HG03039 (cell line): ENCODE data around the gene DHPS.
"Not testable (repeated sequence)": the region's sequence is repeated elsewhere in the genome, so short reads cannot be mapped to it uniquely, and the experiment has no call there.

Source experiments
- ATAC-seq: cut with Tn5 transposase; IDR thresholded peaks from one replicate; pipeline ENCODE4 v1.9.1; 2021; ENCODE audit warnings: mild to moderate bottlenecking, moderate library complexity; ENCODE audit not compliant: unreplicated experiment

DHPS gene

DNA sequence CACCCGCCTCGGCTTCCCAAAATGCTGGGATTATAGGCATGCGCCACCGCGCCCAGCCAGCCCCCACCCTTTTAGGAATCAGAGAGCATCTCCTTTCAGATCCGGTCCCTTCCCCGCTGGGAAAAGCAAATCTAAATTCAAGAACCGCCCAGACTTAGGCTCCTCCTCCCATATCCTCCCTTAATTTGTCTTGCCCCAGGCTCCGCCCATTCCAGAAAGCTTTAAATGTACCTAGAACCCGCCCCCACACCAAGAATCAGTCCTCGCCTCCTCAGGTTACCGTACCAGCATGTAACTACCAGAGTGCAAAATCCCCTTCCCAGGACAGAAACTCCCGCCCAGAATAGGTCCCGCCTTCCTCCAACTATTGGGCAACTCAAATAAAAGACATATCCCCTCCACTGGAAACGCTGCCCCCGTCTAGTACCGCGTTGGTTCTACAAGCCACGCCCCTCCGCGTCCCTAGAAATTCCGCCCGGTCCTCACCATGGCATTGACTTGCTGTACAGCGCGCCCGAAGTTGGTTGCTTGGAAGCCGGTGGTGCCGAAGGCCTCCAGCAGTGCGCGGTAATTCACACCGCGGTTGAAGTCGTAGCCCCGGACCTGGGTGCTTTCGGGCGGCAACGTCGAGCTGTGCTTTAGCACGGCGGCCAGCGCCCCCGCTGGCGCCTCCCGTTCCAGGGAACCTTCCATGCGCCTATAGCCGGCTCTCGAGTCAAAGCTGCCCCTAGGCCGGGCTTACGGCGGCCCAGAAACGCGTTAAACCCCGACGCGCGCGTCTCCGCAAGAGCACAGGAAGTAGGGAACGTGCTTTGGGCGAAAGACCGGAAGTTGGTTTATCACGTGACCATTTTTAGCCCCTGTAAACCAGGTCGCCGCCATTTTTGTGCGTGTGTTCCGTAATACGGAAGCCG, at the start of gene DHPS:
DHPS (minus strand) TSS at position 807 of the 914 bp plus-strand sequence; CDS start at position 693, 114 bp downstream.
- peak; percentile 52 for ATAC-seq

DNA sequence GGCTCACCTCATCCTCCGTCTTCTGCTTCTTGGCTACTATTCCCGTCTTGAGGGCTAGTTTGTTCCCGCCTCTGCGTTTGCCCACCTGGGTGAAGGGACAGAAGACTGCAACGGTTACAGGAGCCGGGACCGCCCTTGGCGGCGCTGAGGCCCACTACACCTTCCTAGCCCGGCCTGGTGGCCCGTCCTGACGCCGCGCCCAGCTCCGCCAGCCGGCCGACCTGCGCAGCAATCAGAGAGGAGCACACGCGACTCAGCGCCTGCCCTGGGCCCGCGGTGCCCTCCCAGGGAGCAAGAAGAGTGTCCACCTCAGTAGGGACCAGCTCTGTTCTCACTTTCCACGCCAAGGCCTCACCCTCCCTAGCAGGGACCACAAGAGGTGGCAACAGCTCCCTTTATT, 49.7 kb upstream of the DHPS start:
- ATAC-seq: no peak

DNA sequence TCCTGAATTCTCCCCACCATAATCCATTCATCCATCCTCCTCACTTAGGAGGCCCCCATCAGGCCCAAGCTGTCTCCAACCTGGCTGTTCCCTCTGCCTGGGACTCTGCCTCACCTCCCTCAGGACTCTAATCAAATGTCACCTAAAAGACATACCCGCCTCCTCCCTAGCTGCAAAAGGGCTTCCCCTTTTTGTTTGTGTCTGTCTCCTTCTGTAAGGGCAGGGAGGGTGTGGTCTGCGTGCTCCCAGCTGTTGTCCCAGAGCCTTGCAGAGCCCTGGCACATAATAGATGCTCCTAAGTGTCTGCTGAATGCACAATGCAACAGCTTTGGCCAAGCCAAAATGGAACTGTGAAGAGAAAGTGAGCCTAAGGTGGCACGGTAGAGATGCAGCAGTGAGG, 48.4 kb upstream of the DHPS start:
- no peak for ATAC-seq

DNA sequence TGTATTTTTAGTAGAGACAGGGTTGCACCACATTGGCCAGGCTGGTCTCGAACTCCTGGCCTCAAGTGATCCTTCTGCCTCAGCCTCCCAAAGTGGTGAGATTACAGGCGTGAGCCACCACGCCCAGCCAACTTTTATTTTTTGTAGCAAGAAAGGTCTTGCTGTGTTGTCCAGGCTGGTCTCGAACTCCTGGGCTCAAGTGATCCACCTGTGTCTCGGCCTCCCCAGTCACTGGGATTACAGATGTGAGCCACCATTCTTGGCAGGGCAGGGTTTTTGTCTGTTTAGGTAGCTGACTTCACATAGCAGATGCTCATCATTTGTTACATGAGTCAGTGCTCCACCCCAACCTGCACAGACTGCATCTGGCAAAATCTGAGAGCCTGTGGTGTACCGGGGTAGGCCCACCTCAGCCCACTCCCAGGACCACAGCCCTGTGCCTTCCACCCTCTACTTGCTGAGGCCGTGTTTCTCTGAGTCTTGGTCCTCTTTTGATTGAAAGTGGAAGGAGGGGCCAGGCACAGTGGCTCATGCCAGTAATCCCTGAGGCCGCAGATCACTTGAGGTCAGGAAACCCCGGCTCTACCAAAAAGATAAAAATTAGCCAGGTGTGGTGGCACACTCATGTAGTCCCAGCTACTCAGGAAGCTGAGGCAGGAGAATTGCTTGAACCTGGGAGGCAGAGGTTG, 46.2 kb upstream of the DHPS start:
- ATAC-seq: no peak

GRCh38 chr19:12726988-12727316, 45.3 kb upstream of the DHPS start:
- no peak for ATAC-seq

DNA sequence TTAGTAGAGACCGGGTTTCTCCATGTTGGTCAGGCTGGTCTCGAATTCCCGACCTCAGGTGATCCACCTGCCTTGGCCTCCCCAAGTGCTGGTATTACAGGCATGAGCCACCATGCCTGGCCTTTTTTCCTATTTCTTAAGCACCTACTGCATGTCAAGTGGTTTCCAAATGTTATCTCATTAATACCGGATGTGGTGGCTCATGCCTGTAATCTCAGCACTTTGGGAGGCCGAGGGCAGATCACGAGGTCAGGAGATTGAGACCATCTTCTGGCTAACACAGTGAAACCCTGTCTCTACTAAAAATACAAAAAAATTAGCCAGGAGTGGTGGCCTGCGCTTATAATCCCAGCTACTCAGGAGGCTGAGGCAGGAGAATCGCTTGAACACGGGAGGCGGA, 43.9 kb upstream of the DHPS start:
- not testable (repeated sequence) for ATAC-seq

GRCh38 chr19:12723641-12724426, 42.2 kb upstream of the DHPS start, which contains the start of gene TNPO2:
TSS of gene TNPO2 (minus strand) at chr19:12723932. CDS start at chr19:12720977, 2,955 bp downstream.
- ATAC-seq: no peak

DNA sequence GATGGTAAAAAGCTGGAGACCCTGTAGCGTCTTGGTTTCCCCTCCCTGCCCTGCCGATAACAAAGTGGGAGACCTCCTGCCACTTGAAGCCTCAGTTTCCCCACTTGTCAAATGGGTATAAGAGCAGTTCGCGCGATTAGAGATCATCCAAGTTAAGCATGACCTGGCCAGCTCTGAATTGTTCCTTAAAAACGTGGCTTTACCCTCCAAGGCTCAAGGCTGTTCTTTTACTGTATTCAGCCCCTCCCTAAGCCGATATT, 41.6 kb upstream of the DHPS start:
- ATAC-seq: no peak

DNA sequence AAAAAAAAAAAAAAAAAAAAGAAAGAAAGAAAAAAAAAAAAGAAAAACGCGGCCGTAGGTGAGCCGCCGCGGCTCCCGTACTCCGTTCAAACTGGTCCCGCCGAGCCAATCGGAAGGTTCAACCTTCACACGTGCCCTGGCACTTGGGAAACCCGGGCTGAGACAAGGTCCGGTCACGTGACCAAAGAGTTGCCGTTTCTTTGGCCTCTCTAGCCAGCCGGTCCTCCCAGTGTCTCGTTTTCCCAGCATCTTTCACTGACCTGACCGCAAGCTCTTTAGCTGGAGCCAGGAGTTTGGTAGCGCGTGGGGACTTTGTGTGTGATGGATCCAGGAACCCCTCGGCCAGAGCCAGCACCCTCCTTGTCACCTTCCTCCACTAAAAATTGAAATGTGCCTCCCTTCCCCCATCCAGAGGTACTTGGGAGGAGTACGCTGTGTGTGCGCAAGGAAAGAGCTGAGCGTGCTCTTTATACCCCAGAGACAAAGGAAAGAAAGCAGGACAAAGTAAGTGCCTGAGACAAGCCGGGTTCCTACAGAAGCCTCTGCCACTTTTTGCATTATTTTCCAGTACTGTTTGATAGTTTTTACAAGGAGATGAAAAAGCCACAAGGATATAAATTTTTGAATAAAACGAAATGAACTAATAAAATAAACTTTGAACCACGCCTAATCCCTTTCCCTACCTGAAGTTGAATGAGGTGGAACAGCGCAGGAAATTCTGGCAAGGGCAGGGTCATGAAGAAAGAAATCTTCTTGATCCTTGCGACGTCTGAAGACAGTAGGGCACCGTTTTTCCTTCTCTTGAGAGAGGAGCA, 41.1 kb upstream of the DHPS start:
- peak; percentile 66 for ATAC-seq

DNA sequence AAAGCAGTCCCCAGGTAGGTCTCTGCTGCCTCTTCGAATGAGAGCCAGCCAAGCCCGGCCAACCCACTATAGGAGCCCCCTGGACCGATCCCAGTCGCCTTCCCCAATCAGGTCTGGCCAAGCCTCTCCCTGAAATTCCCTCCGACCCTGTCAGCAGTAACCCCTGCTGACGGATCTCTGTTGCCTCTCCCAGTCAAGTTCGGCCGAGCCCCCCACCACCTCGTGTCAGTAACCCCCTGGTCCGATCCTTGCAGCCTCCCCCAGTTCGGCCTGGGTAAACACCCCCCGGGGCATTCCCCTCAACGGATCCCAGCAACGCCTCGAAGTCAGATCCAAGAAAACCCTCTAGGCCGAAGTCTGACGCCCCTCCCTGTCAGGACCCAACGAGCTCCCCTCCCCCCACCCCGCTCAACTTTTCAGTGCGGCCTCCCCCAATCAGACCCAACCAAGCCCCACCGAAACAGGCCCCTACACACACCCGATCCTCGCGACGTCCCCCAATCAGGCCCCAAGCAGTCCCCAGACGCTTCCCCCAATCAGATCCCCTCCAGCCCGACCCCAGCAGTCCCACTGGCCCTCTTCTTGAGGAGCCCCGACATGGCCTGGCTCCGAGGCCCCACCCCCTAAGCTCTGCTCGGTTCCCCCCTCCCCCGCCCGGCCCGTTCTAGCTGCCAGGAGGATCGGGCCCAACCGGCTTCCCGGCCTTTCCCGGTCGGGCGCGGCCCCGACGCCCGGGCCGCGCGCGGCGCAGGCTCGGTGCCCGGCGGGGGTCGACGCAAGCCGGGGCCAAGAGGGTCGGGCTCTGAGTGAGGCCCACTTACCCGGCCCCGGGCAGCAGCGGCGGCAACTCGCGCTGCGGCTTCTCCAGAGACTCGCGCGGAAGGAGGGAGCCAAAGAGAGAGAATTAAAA, 40.2 kb upstream of the DHPS start:
- no peak for ATAC-seq

- no peak for ATAC-seq
Observed at GRCh38 chr19:12720851-12721655, 39.4 kb upstream of the DHPS start.

GRCh38 chr19:12720296-12720695, 38.6 kb upstream of the DHPS start:
- ATAC-seq: no peak

DNA sequence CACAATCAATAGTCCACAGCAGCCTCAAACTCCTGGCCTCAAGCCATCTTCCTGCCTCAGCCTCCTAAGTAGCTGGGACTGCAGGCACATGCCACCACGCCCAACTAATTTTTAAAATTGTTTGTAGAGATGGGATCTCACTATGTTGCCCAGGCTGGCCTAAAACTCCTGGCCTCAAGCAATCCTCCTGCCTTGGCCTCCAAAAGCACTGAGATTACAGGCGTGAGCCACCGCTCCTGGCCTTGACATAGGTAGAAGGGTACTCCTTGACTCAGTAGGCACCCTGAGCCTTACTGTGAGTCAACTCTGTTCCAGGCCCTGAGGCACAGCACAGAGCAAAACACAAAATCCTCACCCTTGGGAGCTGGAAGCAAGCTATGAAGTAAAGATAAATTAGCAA, 34.2 kb upstream of the DHPS start:
- ATAC-seq: no peak

DNA sequence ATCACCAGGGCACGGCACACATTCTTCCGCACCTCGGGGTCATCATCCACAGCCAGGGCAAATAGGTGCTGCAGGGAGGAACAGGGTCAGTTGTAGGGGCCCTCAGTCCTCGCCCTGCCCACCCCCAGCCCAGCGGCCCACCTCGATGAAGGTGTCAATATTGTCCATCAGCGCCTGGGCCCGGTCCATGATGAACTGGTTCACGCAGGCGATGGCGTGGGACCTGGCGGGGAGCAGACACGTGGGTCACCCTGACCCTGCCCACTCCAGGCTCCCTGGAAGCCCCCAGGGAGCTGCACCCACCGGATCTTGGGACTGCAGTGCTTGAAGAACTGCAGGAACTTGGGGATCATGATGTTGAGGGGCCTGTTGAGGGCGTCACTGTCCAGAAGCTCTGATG, 33.4 kb upstream of the DHPS start:
- ATAC-seq: no peak

DNA sequence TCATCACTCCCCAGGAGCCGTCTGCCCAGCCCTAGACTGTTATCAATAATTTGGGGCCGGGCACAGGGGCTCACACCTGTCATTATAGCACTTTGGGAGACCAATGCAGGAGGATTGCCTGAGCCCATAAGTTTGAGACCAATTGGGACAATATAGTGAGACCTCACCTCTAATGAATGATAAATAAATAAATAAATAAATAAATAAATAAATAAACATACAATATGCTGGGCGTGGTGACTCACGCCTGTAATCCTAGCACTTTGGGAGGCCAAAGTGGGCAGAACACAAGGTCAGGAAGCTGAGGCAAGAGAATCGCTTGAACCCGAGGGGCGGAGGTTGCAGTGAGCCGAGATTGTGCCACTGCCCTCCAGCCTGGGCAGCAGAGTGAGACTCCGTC, 31.6 kb upstream of the DHPS start:
- ATAC-seq: not testable (repeated sequence)

DNA sequence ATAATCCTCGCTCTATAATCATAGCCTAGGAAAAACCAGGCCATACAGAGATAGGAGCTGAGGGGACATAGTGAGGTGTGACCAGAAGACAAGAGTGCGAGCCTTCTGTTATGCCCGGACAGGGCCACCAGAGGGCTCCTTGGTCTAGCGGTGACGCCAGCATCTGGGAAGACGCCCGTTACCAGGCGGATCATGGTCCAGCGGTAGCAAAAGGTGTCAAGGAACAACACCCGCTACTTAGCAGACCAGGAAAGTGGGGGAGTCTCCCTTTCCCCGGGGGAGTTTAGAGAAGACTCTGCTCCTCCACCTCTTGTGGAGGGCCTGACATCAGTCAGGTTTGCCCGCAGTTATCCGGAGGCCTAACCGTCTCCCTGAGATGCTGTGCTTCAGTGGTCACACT, 30.4 kb upstream of the DHPS start:
- not testable (repeated sequence) for ATAC-seq

GRCh38 chr19:12711187-12711586, 29.5 kb upstream of the DHPS start:
- no peak for ATAC-seq

DNA sequence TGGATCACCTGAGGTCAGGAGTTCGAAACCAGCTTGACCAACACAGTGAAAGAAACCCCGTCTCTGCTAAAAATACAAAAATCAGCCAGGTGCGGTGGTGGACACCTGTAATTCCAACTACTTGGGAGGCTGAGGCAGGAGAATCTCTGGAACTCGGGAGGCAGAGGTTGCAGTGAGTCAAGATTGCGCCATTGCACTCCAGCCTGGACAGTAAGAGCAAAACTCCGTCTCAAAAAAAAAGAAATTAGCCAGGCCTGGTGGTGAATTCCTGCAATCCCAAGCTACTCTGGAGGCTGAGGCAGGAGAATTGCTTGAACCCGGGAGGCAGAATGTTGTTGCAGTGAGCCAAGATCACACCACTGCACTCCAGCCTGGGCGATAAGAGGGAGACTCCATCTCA, 27.0 kb upstream of the DHPS start:
- ATAC-seq: no peak

- ATAC-seq: no peak
Observed at GRCh38 chr19:12706332-12706718, 24.6 kb upstream of the DHPS start.
